Astrocyte (in vitro differentiated cells and primary cell): ENCODE data around the gene MRPS23. TPM values are rescaled to one million over a fixed set of nuclear protein-coding genes. Genes with fewer than 3 reads are reported as not detected.

Source experiments
- DNase-seq: peaks from one replicate; pipeline ENCODE4 v3.0.0-alpha.2; 2010; ENCODE audit warnings: low read depth
- FAIRE-seq: peaks from 2 replicates; lab custom pipeline; 2011; peaks lifted over from hg19 to GRCh38; lab: Jason Lieb, UNC
- H2AFZ ChIP-seq: 2 replicates; pipeline ENCODE4 v1.6.0; 2012; ENCODE audit warnings: low read depth, low read length, inconsistent platforms
- H3K27ac ChIP-seq: 2 replicates; pipeline ENCODE4 v1.5.1; 2011; ENCODE audit warnings: low read depth, low read length, inconsistent platforms
- H3K27me3 ChIP-seq: 2 replicates; pipeline ENCODE4 v1.6.0; 2011; ENCODE audit warnings: low read length, inconsistent platforms; ENCODE audit not compliant: insufficient read depth
- H3K36me3 ChIP-seq: 2 replicates; pipeline ENCODE4 v1.5.1; 2011; ENCODE audit warnings: low read length, inconsistent platforms; ENCODE audit not compliant: insufficient read depth
- H3K4me1 ChIP-seq: 2 replicates; pipeline ENCODE4 v1.5.1; 2011; ENCODE audit warnings: low read length, inconsistent platforms; ENCODE audit not compliant: insufficient read depth
- H3K4me2 ChIP-seq: 2 replicates; pipeline ENCODE4 v1.6.0; 2012; ENCODE audit warnings: low read length, inconsistent platforms
- H3K4me3 ChIP-seq: 2 replicates; pipeline ENCODE4 v1.5.1; 2011; ENCODE audit warnings: low read depth, mild to moderate bottlenecking, low read length, inconsistent platforms; ENCODE audit not compliant: insufficient read depth
- H3K79me2 ChIP-seq: 2 replicates; pipeline ENCODE4 v1.6.0; 2012; ENCODE audit warnings: mild to moderate bottlenecking, low read length, inconsistent platforms; ENCODE audit not compliant: insufficient read depth
- H3K9ac ChIP-seq: 2 replicates; pipeline ENCODE4 v1.6.0; 2012; ENCODE audit warnings: mild to moderate bottlenecking, low read length, inconsistent platforms
- H3K9me3 ChIP-seq: 2 replicates; pipeline ENCODE4 v1.5.1; 2012; ENCODE audit warnings: low read depth, mild to moderate bottlenecking, low read length, inconsistent platforms; ENCODE audit not compliant: insufficient read depth
- H4K20me1 ChIP-seq: 2 replicates; pipeline ENCODE4 v1.6.0; 2012; ENCODE audit warnings: low read length, inconsistent platforms; ENCODE audit not compliant: insufficient read depth
- H3K27ac Mint-ChIP-seq: one replicate; pipeline ENCODE4 v1.8.0; 2021; ENCODE audit warnings: mild to moderate bottlenecking, mixed read lengths; ENCODE audit not compliant: unreplicated experiment
- H3K27me3 Mint-ChIP-seq: one replicate; pipeline ENCODE4 v1.8.0; 2021; ENCODE audit warnings: low read depth, mixed read lengths; ENCODE audit not compliant: unreplicated experiment
- H3K36me3 Mint-ChIP-seq: one replicate; pipeline ENCODE4 v1.8.0; 2021; ENCODE audit warnings: low read depth, mixed read lengths; ENCODE audit not compliant: unreplicated experiment
- H3K4me1 Mint-ChIP-seq: one replicate; pipeline ENCODE4 v1.8.0; 2021; ENCODE audit warnings: low read depth, mixed read lengths; ENCODE audit not compliant: unreplicated experiment
- H3K4me3 Mint-ChIP-seq: one replicate; pipeline ENCODE4 v1.8.0; 2021; ENCODE audit warnings: mild to moderate bottlenecking, moderate library complexity, mixed read lengths; ENCODE audit not compliant: unreplicated experiment
- H3K9me3 Mint-ChIP-seq: one replicate; pipeline ENCODE4 v1.8.0; 2021; ENCODE audit warnings: mild to moderate bottlenecking, mixed read lengths; ENCODE audit not compliant: unreplicated experiment
- EZH2 ChIP-seq: IDR thresholded peaks from 2 replicates; pipeline ENCODE4 v1.6.1; 2012; ENCODE audit warnings: mild to moderate bottlenecking, low read length, inconsistent platforms; ENCODE audit not compliant: insufficient read depth
- total RNA-seq: library from RNA; stranded (reverse); gene quantifications from 2 replicates; pipeline ENCODE4 v1.2.1, GENCODE V29; 2021
- TF ChIP-seq, protein P1 (sequence below): IDR thresholded peaks from 2 replicates; pipeline ENCODE4 v1.5.1; 2011; ENCODE audit warnings: low read depth, mild to moderate bottlenecking, inconsistent platforms, low read length, moderate library complexity; ENCODE audit not compliant: insufficient read depth

The MRPS23 gene
- total RNA-seq, 1 donor from 2014 or later = 61.3 TPM

- peaks cover 4% of the 10 kb centered on the region for H3K36me3 ChIP-seq
- Mint-ChIP-seq H3K27ac (peak overlapping the region; percentile 90), H3K27me3 (no peaks in the 10 kb centered on the region), H3K9me3 (no peaks in the 10 kb centered on the region), H3K4me3 (peak overlapping the region; percentile 71), H3K4me1 (peaks cover 32% of the 10 kb centered on the region), H3K36me3 (peaks cover 22% of the 10 kb centered on the region)
- no peaks in the 10 kb centered on the region for H4K20me1 ChIP-seq
- no peak overlapping the region for H3K27ac ChIP-seq
- no peaks in the 10 kb centered on the region for H3K79me2 ChIP-seq
- peak overlapping the region; percentile 55 for H3K9ac ChIP-seq
- peak overlapping the region; percentile 87 for H3K4me2 ChIP-seq
- TF ChIP-seq EZH2 = no peak
- TF ChIP-seq, protein P1, sequence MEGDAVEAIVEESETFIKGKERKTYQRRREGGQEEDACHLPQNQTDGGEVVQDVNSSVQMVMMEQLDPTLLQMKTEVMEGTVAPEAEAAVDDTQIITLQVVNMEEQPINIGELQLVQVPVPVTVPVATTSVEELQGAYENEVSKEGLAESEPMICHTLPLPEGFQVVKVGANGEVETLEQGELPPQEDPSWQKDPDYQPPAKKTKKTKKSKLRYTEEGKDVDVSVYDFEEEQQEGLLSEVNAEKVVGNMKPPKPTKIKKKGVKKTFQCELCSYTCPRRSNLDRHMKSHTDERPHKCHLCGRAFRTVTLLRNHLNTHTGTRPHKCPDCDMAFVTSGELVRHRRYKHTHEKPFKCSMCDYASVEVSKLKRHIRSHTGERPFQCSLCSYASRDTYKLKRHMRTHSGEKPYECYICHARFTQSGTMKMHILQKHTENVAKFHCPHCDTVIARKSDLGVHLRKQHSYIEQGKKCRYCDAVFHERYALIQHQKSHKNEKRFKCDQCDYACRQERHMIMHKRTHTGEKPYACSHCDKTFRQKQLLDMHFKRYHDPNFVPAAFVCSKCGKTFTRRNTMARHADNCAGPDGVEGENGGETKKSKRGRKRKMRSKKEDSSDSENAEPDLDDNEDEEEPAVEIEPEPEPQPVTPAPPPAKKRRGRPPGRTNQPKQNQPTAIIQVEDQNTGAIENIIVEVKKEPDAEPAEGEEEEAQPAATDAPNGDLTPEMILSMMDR = no peak
- FAIRE-seq = no peak
- no peak overlapping the region for H2AFZ ChIP-seq
- no peaks in the 10 kb centered on the region for H3K27me3 ChIP-seq
- no peaks in the 10 kb centered on the region for H3K9me3 ChIP-seq
- H3K4me3 ChIP-seq = peak overlapping the region; percentile 44
- H3K4me1 ChIP-seq = peaks cover 20% of the 10 kb centered on the region
- DNase-seq = no peak
These were observed 11.4 kb upstream of the MRPS23 start for GRCh38 chr17:57861000-57861789.

DNA sequence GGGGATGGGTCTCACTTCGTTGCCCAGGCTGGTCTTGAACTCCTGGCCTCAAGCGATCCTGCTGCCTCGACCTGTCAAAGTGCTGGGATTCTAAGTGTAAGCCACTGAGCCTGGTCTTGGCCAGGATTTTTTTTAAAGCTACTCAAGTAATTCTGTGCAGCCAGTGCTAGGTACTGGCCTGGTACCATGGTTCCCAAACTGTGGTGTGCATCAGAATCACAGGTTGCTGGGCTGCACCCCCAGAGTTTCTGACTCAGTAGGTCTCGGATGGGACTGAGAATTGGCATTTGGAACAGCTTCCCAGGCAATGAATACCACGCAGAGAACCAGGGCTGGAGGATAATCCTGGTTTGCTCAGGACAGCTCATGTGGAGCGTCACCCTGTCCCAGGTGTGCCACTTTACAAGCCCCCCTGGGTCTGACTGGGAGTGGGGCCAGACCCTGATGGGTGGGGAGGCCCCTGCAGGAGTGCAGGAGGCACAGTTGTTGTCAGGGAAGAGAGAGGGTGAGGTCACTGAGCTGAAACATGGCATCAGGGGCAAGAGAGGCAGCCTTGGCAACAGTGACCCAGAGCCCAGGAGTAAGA is 10.7 kb upstream of the MRPS23 start:
- Histone ChIP-seq H3K36me3 (peaks cover 4% of the 10 kb centered on the region), H3K4me3 (no peak overlapping the region), H4K20me1 (no peaks in the 10 kb centered on the region), H3K4me1 (peaks cover 20% of the 10 kb centered on the region), H3K9me3 (no peaks in the 10 kb centered on the region), H3K4me2 (peak overlapping the region; percentile 87), H3K27me3 (no peaks in the 10 kb centered on the region), H3K27ac (no peak overlapping the region), H2AFZ (no peak overlapping the region), H3K9ac (peak overlapping the region; percentile 55), H3K79me2 (no peaks in the 10 kb centered on the region)
- DNase-seq = no peak
- no peak for FAIRE-seq
- Mint-ChIP-seq H3K4me1 (peaks cover 38% of the 10 kb centered on the region), H3K9me3 (no peaks in the 10 kb centered on the region), H3K27ac (peak overlapping the region; percentile 90), H3K27me3 (no peaks in the 10 kb centered on the region), H3K36me3 (peaks cover 19% of the 10 kb centered on the region), H3K4me3 (peak overlapping the region; percentile 71)
- TF ChIP-seq, protein P1 = no peak
- TF ChIP-seq EZH2 = no peak
